ENCODE results near the gene EIF2A.
A peak's percentile ranks its signal among the peaks of the same experiment; 100 is the strongest.

EIF2A gene

DNA sequence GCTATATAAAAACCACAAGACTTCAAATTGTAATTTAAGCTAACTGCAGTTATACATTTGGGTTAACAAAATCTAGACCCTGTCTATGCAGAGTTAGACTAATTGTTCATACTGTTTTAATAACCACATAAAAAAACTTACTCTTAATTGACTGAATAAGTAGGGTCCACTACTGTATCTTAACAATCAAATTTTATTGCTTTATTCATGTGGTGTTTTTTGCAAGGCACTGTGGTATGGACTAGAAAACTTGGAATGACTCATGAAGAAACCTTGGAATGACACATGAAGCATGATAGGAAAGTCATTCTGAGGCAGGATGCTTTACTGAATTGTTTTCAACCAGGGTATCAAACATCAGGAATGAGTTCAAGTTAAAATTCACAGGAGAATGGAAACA lies 2.5 kb upstream of the EIF2A start:
- H3K27me3 ChIP-seq = no peaks in the 10 kb centered on the region
- H3K36me3 ChIP-seq = peaks cover 0 to 8% (median 5%) of the 10 kb centered on the region in 3 donors
- peaks cover 0 to 32% (median 27%) of the 10 kb centered on the region in 4 donors for H3K4me1 ChIP-seq
- H3K27ac ChIP-seq = peak overlapping the region in 1 of 2 donors; percentile 98
- no peak for DNase-seq
- no peak overlapping the region for H3K4me3 ChIP-seq
- no peaks in the 10 kb centered on the region for H3K9me3 ChIP-seq
- TF ChIP-seq, protein P1, sequence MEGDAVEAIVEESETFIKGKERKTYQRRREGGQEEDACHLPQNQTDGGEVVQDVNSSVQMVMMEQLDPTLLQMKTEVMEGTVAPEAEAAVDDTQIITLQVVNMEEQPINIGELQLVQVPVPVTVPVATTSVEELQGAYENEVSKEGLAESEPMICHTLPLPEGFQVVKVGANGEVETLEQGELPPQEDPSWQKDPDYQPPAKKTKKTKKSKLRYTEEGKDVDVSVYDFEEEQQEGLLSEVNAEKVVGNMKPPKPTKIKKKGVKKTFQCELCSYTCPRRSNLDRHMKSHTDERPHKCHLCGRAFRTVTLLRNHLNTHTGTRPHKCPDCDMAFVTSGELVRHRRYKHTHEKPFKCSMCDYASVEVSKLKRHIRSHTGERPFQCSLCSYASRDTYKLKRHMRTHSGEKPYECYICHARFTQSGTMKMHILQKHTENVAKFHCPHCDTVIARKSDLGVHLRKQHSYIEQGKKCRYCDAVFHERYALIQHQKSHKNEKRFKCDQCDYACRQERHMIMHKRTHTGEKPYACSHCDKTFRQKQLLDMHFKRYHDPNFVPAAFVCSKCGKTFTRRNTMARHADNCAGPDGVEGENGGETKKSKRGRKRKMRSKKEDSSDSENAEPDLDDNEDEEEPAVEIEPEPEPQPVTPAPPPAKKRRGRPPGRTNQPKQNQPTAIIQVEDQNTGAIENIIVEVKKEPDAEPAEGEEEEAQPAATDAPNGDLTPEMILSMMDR (IDR thresholded peaks at IDR 0.05) = no peak
- intact Hi-C loops (cut with DNase I; ENCODE audit: low total_unique reads) = no loop called here

DNA sequence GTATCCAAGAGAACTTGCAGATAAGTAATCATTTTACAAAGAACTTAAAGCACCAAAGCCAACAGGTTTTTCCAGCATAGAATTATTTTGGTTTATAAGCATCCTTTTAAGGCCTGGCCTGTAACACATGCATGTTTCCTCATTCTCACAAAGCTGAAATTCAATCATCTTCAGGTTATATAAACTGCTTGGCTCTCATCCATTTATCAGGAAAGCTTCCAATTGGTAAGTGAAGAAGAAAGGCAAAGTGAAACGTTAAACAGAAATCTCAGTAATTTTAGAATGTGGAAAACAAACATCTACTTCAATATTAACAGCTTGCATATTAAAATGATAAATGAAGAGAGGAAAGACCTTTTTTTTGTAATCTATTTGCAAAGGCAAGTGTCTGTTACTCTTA lies 1.9 kb upstream of the EIF2A start:
- TF ChIP-seq, protein P1 (IDR thresholded peaks at IDR 0.05) = no peak
- peaks cover 0 to 11% (median 5%) of the 10 kb centered on the region in 3 donors for H3K36me3 ChIP-seq
- H3K27me3 ChIP-seq = no peaks in the 10 kb centered on the region
- peaks cover 0 to 32% (median 27%) of the 10 kb centered on the region in 4 donors for H3K4me1 ChIP-seq
- no peak for DNase-seq
- peak overlapping the region; percentile 98 for H3K27ac ChIP-seq
- no peaks in the 10 kb centered on the region for H3K9me3 ChIP-seq
- H3K4me3 ChIP-seq = peak overlapping the region; percentile 84 to 91
- intact Hi-C loops (cut with DNase I; ENCODE audit: low total_unique reads) = loop anchor here (5.0 kb wide), 1 partner anchor 218 kb away; the partner anchor contains the start of gene SIAH2

DNA sequence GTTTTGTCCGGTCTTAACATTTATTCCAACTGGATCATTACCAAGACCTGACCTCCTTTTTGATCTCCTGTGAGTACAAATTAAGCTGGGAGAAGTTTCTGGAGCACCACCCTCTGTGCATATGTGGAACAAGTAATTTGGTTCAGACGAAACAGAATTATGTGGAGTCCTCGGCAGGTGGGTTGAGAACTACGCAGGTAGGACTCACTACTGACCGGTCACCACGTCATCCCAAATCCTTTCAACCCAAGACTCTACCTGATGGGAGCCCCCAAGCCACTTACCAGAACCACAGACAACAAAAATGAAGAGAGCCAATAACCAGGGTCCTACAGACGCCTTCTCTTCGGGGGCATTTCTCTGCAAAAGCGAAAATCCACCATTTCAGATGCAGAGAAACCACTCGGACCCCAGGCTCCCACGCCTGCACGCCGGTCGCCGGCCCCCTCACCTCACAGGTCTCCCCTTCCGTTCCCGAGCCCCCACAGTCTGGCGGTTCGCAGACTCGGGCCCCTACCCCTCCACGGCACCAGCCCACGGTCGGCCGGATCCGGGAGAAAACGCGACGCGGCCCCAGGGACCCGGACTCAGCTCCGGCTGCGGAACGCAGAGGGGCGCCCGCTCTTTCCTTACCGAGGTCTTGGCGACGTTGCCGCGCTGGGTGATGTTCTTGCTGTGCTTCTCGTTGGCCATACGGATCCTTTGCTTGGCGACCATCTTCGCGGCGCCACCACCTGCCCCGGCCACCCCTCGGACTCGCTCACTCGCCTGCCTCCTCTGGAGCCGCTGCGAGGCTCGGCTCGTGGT lies 965 bp upstream of the EIF2A start:
- DNase-seq = peak in 1 of 2 donors; percentile 68
- Histone ChIP-seq H3K9me3 (no peaks in the 10 kb centered on the region), H3K36me3 (peaks cover 0 to 15% (median 5%) of the 10 kb centered on the region in 3 donors), H3K27me3 (no peaks in the 10 kb centered on the region), H3K4me3 (peak overlapping the region; percentile 84 to 91), H3K4me1 (peaks cover 0 to 32% (median 27%) of the 10 kb centered on the region in 4 donors), H3K27ac (peak overlapping the region; percentile 98)
- intact Hi-C loops (cut with DNase I; ENCODE audit: low total_unique reads) = loop anchor here (2.0 to 5.0 kb wide), 2 partner anchors 137 to 217 kb away; partner anchors contain the start of genes SIAH2 and TSC22D2
- TF ChIP-seq, protein P1 (IDR thresholded peaks at IDR 0.05) = no peak

DNA sequence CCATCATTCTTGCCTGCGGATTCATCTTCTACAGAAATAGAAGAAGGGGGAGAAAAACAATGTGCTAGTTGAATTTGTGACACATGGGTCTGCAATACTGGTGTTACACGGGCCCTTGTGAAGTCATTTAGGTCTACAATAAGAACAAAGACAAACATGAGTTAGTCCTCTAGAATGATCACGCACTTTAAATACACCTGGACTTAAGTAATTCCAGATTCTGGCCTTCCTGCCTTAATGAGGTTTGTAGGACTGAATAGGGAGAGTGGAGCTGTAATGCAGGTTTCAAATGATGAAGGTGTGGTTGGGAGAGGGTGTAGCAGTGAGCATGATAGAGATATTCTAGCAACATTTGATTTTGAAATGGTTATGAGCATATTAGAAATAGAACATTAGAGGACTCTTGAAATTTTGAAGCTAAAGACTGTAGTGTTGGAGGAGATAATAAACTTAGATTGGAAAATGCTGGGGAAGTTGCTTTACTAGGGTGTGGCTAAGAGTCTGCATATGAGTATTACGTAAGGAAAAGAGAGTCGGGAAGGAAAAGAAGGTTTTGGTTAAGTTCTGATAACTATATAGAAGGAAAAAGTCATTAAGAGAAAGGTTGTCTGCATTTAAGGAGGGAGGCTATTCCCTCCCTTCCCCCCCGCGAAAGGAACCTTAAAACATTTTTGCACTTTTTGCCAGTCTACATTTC lies 606 bp downstream of the EIF2A start:
- TF ChIP-seq, protein P1 (IDR thresholded peaks at IDR 0.05) = no peak
- intact Hi-C loops (cut with DNase I; ENCODE audit: low total_unique reads) = loop anchor here (2.0 to 5.0 kb wide), 2 partner anchors 138 to 215 kb away; partner anchors contain the start of genes SIAH2 and TSC22D2

DNA sequence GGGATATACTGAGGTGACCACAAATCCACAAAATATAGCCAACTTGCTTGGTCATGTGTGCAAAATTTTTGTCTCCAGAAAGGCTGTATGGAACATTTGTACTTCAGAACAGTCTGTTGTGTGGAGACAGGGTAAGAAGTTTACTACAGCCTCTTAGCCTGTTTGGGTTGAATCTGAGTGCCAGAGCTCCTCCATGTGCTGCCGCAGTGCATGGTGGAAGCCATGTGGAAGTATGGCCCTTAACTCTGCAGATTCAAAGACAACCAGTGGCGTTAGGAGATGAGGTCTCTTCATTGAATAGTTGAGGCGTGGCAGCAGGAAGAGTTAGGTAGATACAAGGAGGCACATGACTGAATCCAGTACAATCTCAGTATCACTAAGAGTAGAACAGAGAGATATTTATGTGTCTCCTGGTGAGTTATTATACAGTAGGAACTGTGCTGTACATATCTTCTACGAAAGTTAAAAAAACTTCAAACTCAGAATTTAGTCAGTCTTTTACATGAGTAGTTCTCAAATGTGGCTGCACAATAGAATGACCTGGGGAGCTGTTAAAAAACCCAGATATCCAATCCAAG lies 9.4 kb downstream of the EIF2A start:
- H3K4me3 ChIP-seq = no peak overlapping the region
- H3K27me3 ChIP-seq = no peaks in the 10 kb centered on the region
- H3K27ac ChIP-seq = no peak overlapping the region
- H3K9me3 ChIP-seq = no peaks in the 10 kb centered on the region
- intact Hi-C loops (cut with DNase I; ENCODE audit: low total_unique reads) = loop anchor here (10.0 kb wide), 1 partner anchor 49 kb away; the partner anchor contains the start of gene SELENOT
- no peak for DNase-seq
- no peaks in the 10 kb centered on the region for H3K4me1 ChIP-seq
- peaks cover 19 to 45% (median 37%) of the 10 kb centered on the region in 3 donors for H3K36me3 ChIP-seq
- TF ChIP-seq, protein P1 (IDR thresholded peaks at IDR 0.05) = no peak

More for the DNA sequence above, 606 bp downstream of the EIF2A start:
- Histone ChIP-seq H3K36me3 (peaks cover 0 to 19% (median 5%) of the 10 kb centered on the region in 3 donors), H3K9me3 (no peaks in the 10 kb centered on the region), H3K4me1 (peaks cover 0 to 32% (median 23%) of the 10 kb centered on the region in 4 donors), H3K27me3 (no peaks in the 10 kb centered on the region), H3K27ac (peak overlapping the region; percentile 98), H3K4me3 (peak overlapping the region; percentile 84 to 91)
- DNase-seq = no peak
